Mammary microvascular endothelial cell (primary cell): ENCODE data around the gene LCE1B. TPM values are rescaled to one million over a fixed set of nuclear protein-coding genes. Genes with fewer than 3 reads are reported as not detected.

Source experiments
- total RNA-seq: library from RNA; depleted of rRNA; stranded (reverse); fragments of >200 nt; gene quantifications from 2 replicates; pipeline ENCODE4 v1.2.3, GENCODE V29; 2015

LCE1B gene, protein sequence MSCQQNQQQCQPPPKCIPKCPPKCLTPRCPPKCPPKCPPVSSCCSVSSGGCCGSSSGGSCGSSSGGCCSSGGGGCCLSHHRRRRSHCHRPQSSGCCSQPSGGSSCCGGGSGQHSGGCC
- not detected in 2 replicates for total RNA-seq

DNA sequence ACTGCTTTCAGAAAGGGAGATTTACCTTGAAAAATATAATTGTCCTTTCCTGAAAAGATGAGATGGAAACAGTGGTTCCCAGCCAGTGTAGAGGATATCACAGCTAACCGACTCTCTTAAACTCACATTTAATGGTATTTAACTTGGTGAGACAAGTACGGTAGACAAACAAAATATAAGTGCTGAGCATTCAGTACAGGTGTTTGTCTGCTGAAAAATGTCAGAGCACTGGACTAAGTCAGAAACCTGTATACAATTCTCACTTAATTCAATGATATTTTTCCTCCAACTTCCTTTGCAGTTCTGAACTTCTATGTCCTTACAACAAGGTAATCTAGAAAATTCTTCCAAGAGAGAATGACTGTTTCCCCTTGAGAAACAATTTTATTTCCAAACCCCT lies at the start of gene LCE1B:
Gene LCE1B (plus strand): TSS at position 301 of the 400 bp plus-strand sequence. CDS start 476 bp downstream, outside the sequence.

GRCh38 chr1:152774875-152775274 lies 36.9 kb upstream of the LCE1B start, which contains the start of gene LCE1F:
LCE1F (plus strand) TSS chr1:152775140; CDS start chr1:152776372, 1,232 bp downstream.

DNA sequence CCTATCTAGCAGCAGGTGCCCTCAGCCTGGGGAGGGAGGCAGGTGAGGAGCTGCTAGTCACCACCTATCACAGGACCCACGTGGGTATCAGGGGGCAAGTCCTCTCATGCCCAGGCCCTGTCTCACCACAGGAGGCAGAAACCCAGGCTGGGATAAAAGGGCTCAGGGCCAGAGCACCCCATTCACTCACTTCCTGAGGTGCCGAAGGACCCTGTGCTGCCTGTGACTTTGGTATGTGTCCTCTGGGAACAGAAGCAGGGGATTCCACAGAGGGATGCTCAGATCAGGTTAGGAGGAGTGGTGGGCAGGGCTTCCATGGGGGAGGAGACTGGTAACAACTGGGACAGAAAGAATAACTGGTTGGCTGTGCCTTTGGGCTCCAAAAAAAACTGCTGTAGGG lies 25.7 kb upstream of the LCE1B start, which contains the start of gene LCE1E:
Gene LCE1E (plus strand): TSS at position 181 of the 400 bp plus-strand sequence. CDS start 1,043 bp downstream, outside the sequence.

DNA sequence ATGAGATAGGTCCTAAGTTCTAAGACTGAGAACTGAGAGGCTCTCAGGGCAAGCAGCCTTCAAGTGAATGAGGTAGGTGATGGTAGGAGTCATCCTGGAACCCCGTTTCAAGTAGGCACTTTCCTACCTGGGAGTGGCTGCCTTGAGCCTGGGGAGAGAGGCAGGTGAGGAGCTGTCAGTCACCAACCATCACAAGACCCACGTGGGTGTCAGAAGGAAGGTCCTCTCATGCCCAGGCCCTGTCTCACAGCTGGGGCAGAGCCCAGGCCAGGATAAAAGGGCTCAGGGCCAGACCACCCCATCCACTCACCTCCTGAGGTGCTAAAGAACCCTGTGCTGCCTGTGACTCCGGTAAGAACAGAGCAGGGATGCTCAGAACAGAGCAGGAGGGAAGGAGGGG lies 15.3 kb upstream of the LCE1B start, which contains the start of gene LCE1D:
Gene LCE1D (plus strand): TSS at position 301 of the 400 bp plus-strand sequence. CDS start 1,074 bp downstream, outside the sequence.

DNA sequence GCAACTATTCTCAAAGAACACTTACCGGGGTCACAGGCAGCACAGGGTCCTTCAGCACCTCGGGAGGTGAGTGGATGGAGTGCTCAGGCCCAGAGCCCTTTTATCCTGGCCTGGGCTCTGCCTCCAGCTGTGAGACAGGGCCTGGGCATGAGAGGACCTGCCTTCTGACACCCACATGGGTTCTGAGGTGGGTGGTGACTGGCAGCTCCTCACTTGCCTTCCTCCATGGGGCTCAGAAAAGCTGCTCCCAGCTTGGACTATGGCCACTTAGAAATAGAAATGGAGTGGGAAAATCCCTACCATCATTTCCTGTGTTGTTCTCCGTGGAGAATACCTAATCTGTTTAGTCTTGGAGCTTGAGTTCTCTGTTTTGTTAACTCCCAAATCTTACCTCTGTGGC lies 5.2 kb upstream of the LCE1B start, which contains the start of gene LCE1C:
Gene LCE1C (minus strand): TSS at position 76 of the 400 bp plus-strand sequence. CDS start 1,173 bp downstream, outside the sequence.

GRCh38 chr1:152827173-152827572 lies 15.4 kb downstream of the LCE1B start, which contains the start of gene LCE1A:
LCE1A (plus strand) TSS chr1:152827473; CDS start chr1:152827473, 0 bp downstream.

GRCh38 chr1:152842556-152842955 lies 30.8 kb downstream of the LCE1B start, which contains the start of gene LCE6A:
LCE6A (plus strand) TSS chr1:152842856; CDS start chr1:152843521, 665 bp downstream.

GRCh38 chr1:152859696-152860095 lies 47.9 kb downstream of the LCE1B start, which contains the start of gene LCE7A:
LCE7A (plus strand) TSS chr1:152859996; CDS start chr1:152860698, 702 bp downstream.

Other genes starting within 250 kb of the LCE1B start
- gene LCE3E, start 245.2 kb upstream of the LCE1B start, total RNA-seq, result not detected in 2 replicates
- gene LCE3D, start 231.5 kb upstream of the LCE1B start, total RNA-seq, result not detected in 2 replicates
- gene LCE3C, start 211.7 kb upstream of the LCE1B start, total RNA-seq, result not detected in 2 replicates
- not detected in 2 replicates for gene LCE3B, start 198.2 kb upstream of the LCE1B start, total RNA-seq
- not detected in 2 replicates for gene LCE3A, start 188.9 kb upstream of the LCE1B start, total RNA-seq
- gene LCE2D, start 148.6 kb upstream of the LCE1B start, total RNA-seq, result not detected in 2 replicates
- not detected in 2 replicates for gene LCE2C, start 136.7 kb upstream of the LCE1B start, total RNA-seq
- gene LCE2B, start 125.8 kb upstream of the LCE1B start, total RNA-seq, result not detected in 2 replicates
- not detected in 2 replicates for gene LCE2A, start 113.6 kb upstream of the LCE1B start, total RNA-seq
- gene LCE4A, start 103.8 kb upstream of the LCE1B start, total RNA-seq, result not detected in 2 replicates
- gene KPRP, start 53.9 kb upstream of the LCE1B start, total RNA-seq, result not detected in 2 replicates
- not detected in 2 replicates for gene LCE1F, start 36.8 kb upstream of the LCE1B start, total RNA-seq
- not detected in 2 replicates for gene LCE1E, start 25.7 kb upstream of the LCE1B start, total RNA-seq
- gene LCE1D, start 15.2 kb upstream of the LCE1B start, total RNA-seq, result not detected in 2 replicates
- gene LCE1C, start 5.3 kb upstream of the LCE1B start, total RNA-seq, result not detected in 2 replicates
- not detected in 2 replicates for gene LCE1A, start 15.5 kb downstream of the LCE1B start, total RNA-seq
- gene LCE6A, start 30.9 kb downstream of the LCE1B start, total RNA-seq, result not detected in 2 replicates
- not detected in 2 replicates for gene LCE7A, start 48.0 kb downstream of the LCE1B start, total RNA-seq
- not detected in 2 replicates for gene SMCP, start 66.4 kb downstream of the LCE1B start, total RNA-seq
- not detected in 2 replicates for gene IVL, start 96.6 kb downstream of the LCE1B start, total RNA-seq
- gene SPRR5, start 135.2 kb downstream of the LCE1B start, total RNA-seq, result not detected in 2 replicates
- gene SPRR4, start 158.7 kb downstream of the LCE1B start, total RNA-seq, result not detected in 2 replicates
- gene SPRR1A, start 172.1 kb downstream of the LCE1B start, total RNA-seq, result not detected in 2 replicates
- not detected in 2 replicates for gene SPRR3, start 189.8 kb downstream of the LCE1B start, total RNA-seq
- not detected in 2 replicates for gene SPRR1B, start 219.2 kb downstream of the LCE1B start, total RNA-seq
- not detected in 2 replicates for gene SPRR2D, start 229.1 kb downstream of the LCE1B start, total RNA-seq
- gene SPRR2A, start 245.5 kb downstream of the LCE1B start, total RNA-seq, result not detected in 2 replicates